Activated CD8-positive, alpha-beta T cell treated with anti-CD3 and anti-CD28 coated beads for 36 hours (primary cell): ENCODE results near the gene ANKIB1. TPM values are rescaled to one million over a fixed set of nuclear protein-coding genes. Genes with fewer than 3 reads are reported as not detected.
A peak's percentile ranks its signal among the peaks of the same experiment; 100 is the strongest.

Experiments used
- ATAC-seq: fragments of 200-7000 bp; cut with Tn5 transposase; one replicate; pipeline ENCODE4 v1.10.0; 2021; ENCODE audit warnings: mild to moderate bottlenecking, moderate library complexity
- CTCF ChIA-PET: fragments of 350-600 bp; sonication (Branson Sonifier 250); formaldehyde crosslinking; loops from one replicate; lab custom pipeline; 2021; ENCODE audit warnings: antibody characterized with exemption; lab: Charles Lee
- POLR2A ChIA-PET: fragments of 350-600 bp; sonication (Branson Sonifier 250); formaldehyde crosslinking; loops from one replicate; lab custom pipeline; 2021; ENCODE audit warnings: antibody characterized with exemption; lab: Charles Lee
- DNase-seq: peaks from one replicate; pipeline ENCODE4 v3.0.0-alpha.2; 2020
- H3K27ac Mint-ChIP-seq: one replicate; pipeline ENCODE4 v1.8.0; 2021; ENCODE audit warnings: mild to moderate bottlenecking, mixed read lengths
- H3K27me3 Mint-ChIP-seq: one replicate; pipeline ENCODE4 v1.8.0; 2021; ENCODE audit warnings: mixed read lengths
- H3K36me3 Mint-ChIP-seq: one replicate; pipeline ENCODE4 v1.8.0; 2021; ENCODE audit warnings: low read depth, mixed read lengths
- H3K4me1 Mint-ChIP-seq: one replicate; pipeline ENCODE4 v1.8.0; 2021; ENCODE audit warnings: low read depth, mixed read lengths
- H3K4me3 Mint-ChIP-seq: one replicate; pipeline ENCODE4 v1.8.0; 2021; ENCODE audit warnings: mild to moderate bottlenecking, moderate library complexity, mixed read lengths
- H3K9me3 Mint-ChIP-seq: one replicate; pipeline ENCODE4 v1.8.0; 2021; ENCODE audit warnings: mixed read lengths
- intact Hi-C: fragments of 100-400 bp; cut with micrococcal nuclease; formaldehyde crosslinking; loops from one replicate; pipeline ENCODE4 v1.10.0; 2022
- total RNA-seq, 2 experiments: library from RNA; stranded (reverse); gene quantifications; one replicate each; pipeline ENCODE4 v1.2.3, GENCODE V29; 2021
- TF ChIP-seq, protein P1 (sequence below): fragments of 200-600 bp; IDR thresholded peaks from one replicate; pipeline ENCODE4 v1.8.0; 2022; ENCODE audit warnings: antibody characterized with exemption, mild to moderate bottlenecking

The ANKIB1 gene
- total RNA-seq, 2 experiments from 2014 or later = 32.3 to 34.1 TPM

DNA sequence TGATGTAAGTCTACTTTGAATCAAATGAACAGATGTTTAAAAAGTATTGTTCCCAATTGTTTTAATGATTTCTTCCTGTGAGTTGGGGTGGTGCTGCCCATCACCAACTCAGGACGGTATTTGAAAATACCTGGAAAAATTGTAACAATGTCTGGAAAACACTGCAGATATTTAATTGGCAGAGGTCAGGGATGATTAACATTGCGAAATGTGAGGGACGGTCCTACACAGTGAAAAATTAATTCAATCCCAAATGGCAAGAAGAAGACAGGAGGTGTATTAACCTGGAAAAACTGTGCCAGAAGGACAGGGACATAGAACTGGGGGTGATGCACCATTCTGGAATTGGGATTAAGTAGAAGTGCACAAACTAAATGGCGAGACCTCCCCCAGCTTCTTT, 29.6 kb downstream of the ANKIB1 start:
- ChIA-PET POLR2A (no interaction called here), CTCF (no interaction called here)
- no peak for ATAC-seq
- H3K9me3 Mint-ChIP-seq = peaks cover 3% of the 10 kb centered on the region
- no peak overlapping the region for H3K27ac Mint-ChIP-seq
- DNase-seq = no peak
- no peak overlapping the region for H3K4me3 Mint-ChIP-seq
- H3K36me3 Mint-ChIP-seq = peaks cover 16% of the 10 kb centered on the region
- intact Hi-C loops = no loop called here
- peaks cover 13% of the 10 kb centered on the region for H3K4me1 Mint-ChIP-seq
- H3K27me3 Mint-ChIP-seq = no peaks in the 10 kb centered on the region
- TF ChIP-seq, protein P1, sequence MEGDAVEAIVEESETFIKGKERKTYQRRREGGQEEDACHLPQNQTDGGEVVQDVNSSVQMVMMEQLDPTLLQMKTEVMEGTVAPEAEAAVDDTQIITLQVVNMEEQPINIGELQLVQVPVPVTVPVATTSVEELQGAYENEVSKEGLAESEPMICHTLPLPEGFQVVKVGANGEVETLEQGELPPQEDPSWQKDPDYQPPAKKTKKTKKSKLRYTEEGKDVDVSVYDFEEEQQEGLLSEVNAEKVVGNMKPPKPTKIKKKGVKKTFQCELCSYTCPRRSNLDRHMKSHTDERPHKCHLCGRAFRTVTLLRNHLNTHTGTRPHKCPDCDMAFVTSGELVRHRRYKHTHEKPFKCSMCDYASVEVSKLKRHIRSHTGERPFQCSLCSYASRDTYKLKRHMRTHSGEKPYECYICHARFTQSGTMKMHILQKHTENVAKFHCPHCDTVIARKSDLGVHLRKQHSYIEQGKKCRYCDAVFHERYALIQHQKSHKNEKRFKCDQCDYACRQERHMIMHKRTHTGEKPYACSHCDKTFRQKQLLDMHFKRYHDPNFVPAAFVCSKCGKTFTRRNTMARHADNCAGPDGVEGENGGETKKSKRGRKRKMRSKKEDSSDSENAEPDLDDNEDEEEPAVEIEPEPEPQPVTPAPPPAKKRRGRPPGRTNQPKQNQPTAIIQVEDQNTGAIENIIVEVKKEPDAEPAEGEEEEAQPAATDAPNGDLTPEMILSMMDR = no peak

DNA sequence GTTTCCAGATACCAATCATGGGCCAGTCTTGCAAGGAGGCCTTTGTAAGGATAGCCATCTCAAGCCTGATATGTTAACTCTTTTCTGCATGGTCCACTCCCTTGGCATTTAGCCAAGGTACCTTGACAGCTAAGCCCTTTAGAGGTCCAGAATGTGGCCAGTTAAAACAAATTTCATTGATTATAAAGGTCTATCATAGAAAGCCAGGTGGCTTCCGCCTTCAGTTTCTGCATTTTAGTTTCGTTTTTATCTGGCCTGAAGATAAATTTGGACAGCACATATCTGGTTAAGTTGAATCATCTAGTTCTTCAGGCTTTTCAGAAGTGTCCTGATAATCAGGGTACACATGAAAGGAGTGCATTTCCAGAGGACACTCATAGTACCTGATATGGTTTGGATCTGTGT, 30.7 kb downstream of the ANKIB1 start:
- Mint-ChIP-seq H3K4me1 (peaks cover 13% of the 10 kb centered on the region), H3K27me3 (no peaks in the 10 kb centered on the region), H3K9me3 (peaks cover 8% of the 10 kb centered on the region), H3K4me3 (no peak overlapping the region), H3K36me3 (peaks cover 23% of the 10 kb centered on the region), H3K27ac (no peak overlapping the region)
- TF ChIP-seq, protein P1 = no peak
- peak; percentile 37 for ATAC-seq
- ChIA-PET CTCF (no interaction called here), POLR2A (no interaction called here)
- DNase-seq = no peak
- intact Hi-C loops = no loop called here

GRCh38 chr7:92279396-92280031, 33.7 kb downstream of the ANKIB1 start:
- H3K9me3 Mint-ChIP-seq = peaks cover 9% of the 10 kb centered on the region
- DNase-seq = no peak
- TF ChIP-seq, protein P1 = no peak
- H3K27me3 Mint-ChIP-seq = no peaks in the 10 kb centered on the region
- ChIA-PET CTCF (interaction anchor here (0.9 to 1.2 kb wide), 3 partner anchors 10 to 144 kb away, joined by 3 to 4 read pairs (median 4); no protein-coding TSS in a partner anchor), POLR2A (no interaction called here)
- peaks cover 9% of the 10 kb centered on the region for H3K4me1 Mint-ChIP-seq
- no peak for ATAC-seq
- H3K36me3 Mint-ChIP-seq = peaks cover 24% of the 10 kb centered on the region
- H3K4me3 Mint-ChIP-seq = no peak overlapping the region
- no peak overlapping the region for H3K27ac Mint-ChIP-seq
- intact Hi-C loops = no loop called here

- no peaks in the 10 kb centered on the region for H3K27me3 Mint-ChIP-seq
- ATAC-seq (no peak), DNase-seq (no peak)
- peaks cover 6% of the 10 kb centered on the region for H3K4me1 Mint-ChIP-seq
- CTCF ChIA-PET = interaction anchor here (1.2 kb wide), 1 partner anchor 143 kb away, joined by 3 read pairs; no protein-coding TSS in a partner anchor
- intact Hi-C loops = no loop called here
- POLR2A ChIA-PET = interaction anchor here (0.9 kb wide), 1 partner anchor 16 kb away, joined by 4 read pairs; no protein-coding TSS in a partner anchor
- peaks cover 9% of the 10 kb centered on the region for H3K9me3 Mint-ChIP-seq
- H3K27ac Mint-ChIP-seq = no peak overlapping the region
- H3K36me3 Mint-ChIP-seq = peaks cover 24% of the 10 kb centered on the region
- H3K4me3 Mint-ChIP-seq = no peak overlapping the region
- TF ChIP-seq, protein P1 = no peak
Measured at GRCh38 chr7:92281031-92281430, 35.3 kb downstream of the ANKIB1 start.

DNA sequence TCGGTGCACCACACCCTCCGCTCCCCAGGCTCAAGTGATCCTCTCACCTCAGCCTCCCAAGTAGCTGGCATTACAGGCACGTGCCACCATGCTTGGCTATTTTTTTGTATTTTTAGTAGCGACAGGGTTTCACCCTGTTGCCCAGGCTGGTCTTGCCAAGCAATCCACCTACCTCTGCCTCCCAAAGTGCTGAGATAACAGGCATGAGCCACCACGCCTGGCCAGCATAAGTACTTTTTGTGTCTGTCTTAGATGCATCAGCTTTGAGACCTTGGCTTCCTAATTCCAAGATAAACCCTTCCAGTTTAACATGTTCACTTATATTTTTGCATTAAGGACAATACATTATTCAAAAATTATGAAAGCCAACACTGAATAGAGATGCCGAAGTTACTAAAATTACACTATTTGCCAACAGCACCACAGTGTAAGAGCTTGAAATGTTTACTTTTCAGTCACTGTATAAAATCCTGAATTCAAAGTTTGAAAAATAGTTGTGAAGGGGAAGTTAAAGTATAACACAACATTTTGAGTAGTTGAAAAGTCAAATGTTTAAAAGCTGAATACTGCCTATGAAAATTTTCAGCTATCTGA, 36.5 kb downstream of the ANKIB1 start:
- ChIA-PET POLR2A (no interaction called here), CTCF (no interaction called here)
- H3K27ac Mint-ChIP-seq = no peak overlapping the region
- no peaks in the 10 kb centered on the region for H3K27me3 Mint-ChIP-seq
- intact Hi-C loops = no loop called here
- DNase-seq (no peak), ATAC-seq (no peak)
- no peak overlapping the region for H3K4me3 Mint-ChIP-seq
- TF ChIP-seq, protein P1 = no peak
- H3K9me3 Mint-ChIP-seq = peaks cover 9% of the 10 kb centered on the region
- peaks cover 21% of the 10 kb centered on the region for H3K36me3 Mint-ChIP-seq
- H3K4me1 Mint-ChIP-seq = no peaks in the 10 kb centered on the region
